ENCODE data around the gene SHANK1.

Gene SHANK1

DNA sequence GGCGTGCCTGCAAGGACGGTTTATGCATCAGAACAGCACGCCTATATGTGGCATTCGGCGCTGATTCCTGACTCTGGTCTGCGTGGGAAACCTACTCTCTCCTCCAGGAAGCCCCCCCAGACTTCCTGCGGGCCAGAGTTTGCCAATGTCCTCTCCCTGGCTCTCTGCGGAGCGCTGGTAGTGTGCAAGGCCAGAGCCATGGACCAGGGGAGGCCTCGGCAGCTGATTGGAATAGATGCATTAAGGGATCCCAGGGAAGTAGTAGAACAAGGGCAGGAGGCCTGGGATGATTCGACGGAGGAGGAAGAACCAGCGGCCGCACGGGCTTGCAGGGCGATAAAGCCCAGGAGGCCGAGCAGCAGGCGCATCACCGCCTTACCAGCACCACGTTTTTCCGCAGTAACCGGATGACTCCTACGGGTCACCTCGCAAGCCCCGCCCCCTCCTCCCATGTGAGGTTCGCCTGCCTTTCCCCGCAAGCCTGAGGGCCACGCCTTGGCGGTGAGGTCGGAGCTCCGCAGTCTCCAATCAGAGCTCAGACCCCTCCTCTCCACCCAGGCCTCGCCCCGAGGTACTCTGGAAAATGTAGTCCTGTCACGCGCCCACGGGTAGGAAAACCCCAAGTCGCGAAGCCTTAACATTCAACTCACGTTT is 8.6 kb upstream of the SHANK1 start:
- peak; percentile 98 for FAIRE-seq

DNA sequence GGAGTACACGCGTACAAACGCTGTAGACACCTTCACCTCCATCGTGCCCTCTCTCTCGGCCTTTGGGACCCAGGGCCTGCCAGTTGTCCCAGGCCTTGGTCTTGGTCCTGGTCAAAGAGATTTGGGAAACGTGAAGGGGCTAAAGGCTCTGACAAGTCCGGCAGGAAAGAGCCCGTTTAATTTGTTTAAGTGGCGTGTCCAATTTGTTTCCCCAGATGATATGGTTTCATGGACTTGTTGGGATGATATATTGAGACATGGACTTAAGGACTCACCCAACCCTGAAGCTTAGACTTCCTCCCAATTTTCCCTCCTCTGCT is 6.3 kb upstream of the SHANK1 start:
- FAIRE-seq: no peak

DNA sequence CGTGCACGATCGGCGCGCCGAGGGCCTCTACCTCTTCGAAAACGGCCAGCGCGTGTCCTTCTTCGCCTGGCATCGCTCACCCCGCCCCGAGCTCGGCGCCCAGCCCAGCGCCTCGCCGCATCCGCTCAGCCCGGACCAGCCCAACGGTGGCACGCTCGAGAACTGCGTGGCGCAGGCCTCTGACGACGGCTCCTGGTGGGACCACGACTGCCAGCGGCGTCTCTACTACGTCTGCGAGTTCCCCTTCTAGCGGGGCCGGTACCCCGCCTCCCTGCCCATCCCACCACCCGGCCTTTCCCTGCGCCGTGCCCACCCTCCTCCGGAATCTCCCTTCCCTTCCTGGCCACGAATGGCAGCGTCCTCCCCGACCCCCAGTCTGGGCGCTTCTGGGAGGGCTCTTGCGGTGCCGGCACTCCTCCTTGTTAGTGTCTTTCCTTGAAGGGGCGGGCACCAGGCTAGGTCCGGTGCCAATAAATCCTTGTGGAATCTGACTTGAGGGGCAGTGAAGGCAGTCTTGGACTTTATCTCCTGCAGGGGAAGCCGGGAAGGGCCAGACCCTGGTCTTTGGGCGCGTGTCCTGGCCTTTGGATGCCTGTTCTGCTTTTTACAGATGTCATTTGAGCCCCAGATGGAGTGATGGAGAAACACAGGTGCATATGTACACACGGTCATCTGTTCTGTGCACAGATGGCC is 5.8 kb upstream of the SHANK1 start:
- no peak for FAIRE-seq

- peak; percentile 98 for FAIRE-seq
Measured at GRCh38 chr19:50724522-50725217, 5.1 kb upstream of the SHANK1 start.

- FAIRE-seq: no peak
Measured at GRCh38 chr19:50723735-50724521, 4.3 kb upstream of the SHANK1 start.

- peak; percentile 95 for FAIRE-seq
Measured at GRCh38 chr19:50723069-50723468, 3.5 kb upstream of the SHANK1 start, which contains the start of gene CLEC11A. Gene CLEC11A, plus strand, starts transcription at chr19:50723364. Its CDS starts 162 bp downstream, at chr19:50723526.

DNA sequence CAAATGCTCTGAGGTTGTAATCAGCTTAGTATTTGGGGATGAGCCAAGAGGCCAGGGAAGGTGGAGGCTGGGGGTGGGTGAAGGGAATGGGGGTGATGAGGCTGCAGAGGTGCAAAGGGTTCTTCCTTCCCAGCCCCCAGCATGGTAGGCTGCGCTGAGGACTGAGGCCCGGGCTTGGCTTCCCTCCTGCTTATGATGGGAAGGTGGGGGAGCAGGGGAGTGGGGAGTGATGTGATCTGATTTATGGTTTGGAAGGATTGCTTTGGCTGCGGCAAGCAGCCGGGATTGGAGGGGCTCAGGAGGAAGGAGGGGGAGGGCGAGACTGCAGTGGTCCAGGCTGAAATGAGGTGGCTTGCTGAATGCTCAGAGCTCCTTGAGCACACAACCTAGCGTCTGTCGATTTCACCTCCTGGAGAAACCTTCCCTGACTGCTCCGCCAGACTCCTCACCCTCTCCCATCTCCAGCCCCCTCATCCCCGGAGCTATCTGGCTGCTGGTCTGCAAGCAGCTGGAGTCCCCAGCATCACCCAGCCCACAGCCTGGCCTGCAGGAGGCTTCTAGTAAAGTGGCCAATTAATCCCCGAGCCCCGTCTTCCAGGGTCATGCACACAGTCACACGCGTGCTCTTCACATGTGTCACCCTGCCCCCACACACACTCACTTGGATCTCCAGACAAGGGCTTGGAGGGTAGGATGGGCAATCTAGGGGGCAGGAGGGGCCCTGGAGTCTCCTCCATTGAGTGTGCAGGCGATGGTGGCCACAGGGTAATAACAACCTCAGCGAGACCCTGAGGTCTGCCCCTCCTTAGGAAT is 2.8 kb upstream of the SHANK1 start:
- FAIRE-seq: no peak

- no peak for FAIRE-seq
Measured at GRCh38 chr19:50721441-50722137, 2.0 kb upstream of the SHANK1 start.

GRCh38 chr19:50720921-50721381 is 1.3 kb upstream of the SHANK1 start:
- no peak for FAIRE-seq

GRCh38 chr19:50720181-50720920 is 749 bp upstream of the SHANK1 start:
- no peak for FAIRE-seq

GRCh38 chr19:50719119-50719435 is 525 bp downstream of the SHANK1 start:
- FAIRE-seq: no peak

DNA sequence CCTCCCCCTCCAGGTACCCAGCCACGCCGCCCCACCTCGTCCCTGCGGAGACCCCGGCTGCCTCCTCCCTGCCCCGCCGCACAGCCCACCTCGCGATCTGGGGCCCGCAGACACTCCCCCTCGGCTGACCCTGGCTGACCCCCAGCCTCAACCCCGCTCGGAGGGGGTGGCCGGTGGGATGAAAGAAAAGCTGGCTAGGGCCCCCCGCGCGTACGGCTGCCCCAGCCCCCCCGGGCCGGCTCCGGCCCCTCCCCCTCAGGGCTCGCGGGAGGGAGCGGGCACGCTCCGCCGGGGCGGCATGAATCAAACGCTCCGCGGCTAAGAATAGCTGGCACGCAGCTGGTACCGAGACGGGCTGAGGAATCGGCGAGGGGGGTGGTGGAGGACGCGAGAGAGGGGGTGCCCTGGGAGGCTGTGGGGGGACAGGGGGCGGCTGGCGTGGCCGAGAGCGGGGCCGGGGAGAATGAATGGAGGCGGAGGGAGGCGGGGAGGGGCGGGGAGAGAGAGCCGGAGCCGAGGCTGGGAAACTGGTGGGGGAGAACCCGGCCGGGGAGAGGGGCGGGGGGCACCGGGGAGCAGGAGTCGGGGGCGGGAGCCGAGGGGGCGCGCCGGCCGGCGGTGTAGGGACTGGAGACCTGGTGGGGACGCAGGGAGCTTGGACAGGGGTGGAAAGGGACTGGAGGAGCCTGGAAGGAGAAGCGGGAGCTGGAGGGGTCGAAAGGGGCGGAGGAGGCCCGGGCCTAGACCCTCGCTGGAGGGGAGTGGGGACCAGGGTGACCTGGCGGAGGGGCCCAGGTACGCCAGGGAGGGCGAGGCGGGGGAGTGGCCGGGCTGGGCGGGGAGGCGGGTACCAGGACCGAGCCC is 1.1 kb downstream of the SHANK1 start:
- FAIRE-seq: no peak

DNA sequence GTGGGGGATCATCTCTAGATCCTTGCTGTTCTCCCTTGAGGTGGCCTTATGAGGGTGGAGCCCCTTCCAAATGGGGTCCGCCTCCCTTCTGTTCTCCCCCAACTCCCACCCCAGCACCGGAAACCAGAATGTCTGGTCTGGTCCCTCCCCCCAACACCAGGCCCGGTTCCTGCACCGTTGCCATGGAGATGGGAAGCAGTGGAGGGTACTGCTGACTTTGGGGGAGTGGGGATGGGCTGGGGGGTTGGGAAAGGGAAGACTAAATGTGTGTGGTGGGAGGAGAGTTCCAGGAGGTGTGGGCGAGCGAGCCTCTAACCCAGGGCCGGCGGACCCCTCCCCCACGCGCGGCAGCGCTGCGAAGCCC is 1.7 kb downstream of the SHANK1 start:
- no peak for FAIRE-seq

DNA sequence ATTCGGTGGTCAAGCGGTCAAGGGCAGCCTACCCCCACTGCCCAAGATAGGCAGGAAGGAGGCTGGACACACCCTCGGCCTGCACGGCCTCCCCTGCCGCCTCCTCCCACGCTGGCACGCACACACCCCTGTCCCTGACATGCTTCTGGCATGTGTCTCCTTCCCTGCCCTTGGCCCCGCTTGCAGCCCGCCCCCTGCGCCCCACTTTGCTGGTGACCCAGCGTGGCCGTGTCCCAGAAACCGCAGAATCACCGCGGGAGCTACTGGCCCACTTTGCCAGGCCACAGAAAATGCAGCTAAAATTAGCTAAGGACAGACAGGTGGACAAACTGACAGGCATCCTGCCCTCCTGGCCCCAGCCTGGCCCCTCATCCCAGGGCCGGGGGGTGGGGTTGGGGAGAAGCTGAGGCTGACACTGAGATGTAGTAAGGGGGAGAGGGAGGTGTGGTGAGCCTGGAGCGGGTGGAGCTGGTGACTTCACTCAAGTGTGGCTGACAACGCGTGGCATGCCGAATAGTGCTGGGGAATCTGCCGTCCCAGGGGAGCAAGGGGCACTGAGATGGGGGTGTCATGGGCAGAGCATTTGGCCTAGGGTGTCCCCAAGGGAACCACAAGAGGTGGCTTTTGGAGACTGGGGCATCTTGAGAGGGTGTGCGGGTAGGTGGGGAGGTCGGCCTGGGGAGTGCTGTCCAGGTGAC is 2.4 kb downstream of the SHANK1 start:
- no peak for FAIRE-seq

DNA sequence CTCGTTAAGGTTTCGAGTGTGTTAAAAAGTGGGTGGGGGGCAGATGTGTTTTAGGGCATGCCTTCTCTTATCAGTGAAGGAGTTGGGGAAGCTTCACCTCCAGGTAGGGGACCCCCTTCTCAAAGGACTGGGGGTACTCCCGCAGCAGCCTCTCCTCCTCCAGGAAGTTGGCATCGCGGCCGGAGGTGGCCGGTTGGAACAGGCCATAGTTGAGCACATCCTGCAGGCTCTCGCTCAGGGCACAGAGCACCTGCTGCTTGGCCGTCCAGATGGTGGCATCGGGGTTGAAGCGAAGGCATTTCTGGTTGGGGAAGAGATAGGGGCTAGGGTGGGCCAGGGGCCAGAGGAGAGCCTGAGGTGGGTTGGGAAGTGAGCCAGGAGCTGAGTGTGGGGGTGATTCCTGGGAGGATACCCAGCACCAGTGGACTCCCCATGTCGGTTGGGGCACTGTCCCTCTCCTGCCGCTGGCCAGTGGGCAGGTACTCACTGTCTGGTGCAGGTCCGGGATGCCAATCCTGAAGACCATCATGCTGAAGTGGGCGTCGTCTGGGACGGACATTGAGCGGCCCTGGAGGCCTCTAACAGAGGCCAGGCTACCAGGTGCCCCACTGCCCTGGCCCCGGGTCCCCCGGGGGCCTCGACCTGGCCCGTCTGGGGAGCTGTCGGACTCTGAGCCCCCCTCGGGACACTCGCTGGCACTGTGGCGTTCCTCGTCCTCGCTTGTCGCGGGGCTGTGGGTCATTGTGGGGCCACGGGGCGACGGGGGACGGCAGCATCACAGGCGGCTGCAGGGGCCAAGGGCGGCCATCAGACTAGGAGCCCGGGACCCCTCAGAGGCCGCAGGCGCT is 3.2 kb downstream of the SHANK1 start:
- FAIRE-seq: no peak

GRCh38 chr19:50713556-50714236 is 5.9 kb downstream of the SHANK1 start:
- no peak for FAIRE-seq

- no peak for FAIRE-seq
Measured at GRCh38 chr19:50712833-50713232, 6.8 kb downstream of the SHANK1 start.

DNA sequence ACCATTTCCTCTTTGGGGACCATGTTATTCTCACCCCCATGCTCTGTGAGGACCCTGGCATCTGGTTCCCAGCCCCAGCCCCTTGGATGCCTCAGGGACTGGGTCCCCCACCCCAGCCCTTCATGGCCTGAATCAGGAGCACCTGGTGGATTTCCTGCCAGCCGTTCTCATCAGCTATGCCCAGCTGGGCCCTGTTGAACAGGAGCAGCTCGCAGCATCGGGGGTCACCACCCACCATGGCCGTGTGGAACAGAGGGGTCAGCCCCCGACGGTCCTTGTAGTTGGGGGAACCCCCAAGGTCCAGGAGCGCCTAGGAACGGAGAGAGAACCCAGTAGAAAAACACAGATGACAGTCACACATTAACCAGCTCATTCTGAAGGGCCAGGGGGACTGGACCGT is 7.8 kb downstream of the SHANK1 start:
- no peak for FAIRE-seq

Measured in G401.6 (cell line).